Measurements from ENCODE around the gene DACT3. TPM values are rescaled to one million over a fixed set of nuclear protein-coding genes. Genes with fewer than 3 reads are reported as not detected.

The DACT3 gene
- total RNA-seq, 1 experiment from 2014 or later, result 0.75 TPM

GRCh38 chr19:46623915-46624502 lies 37.0 kb downstream of the DACT3 start:
- H3K27me3 Mint-ChIP-seq (ENCODE audit: insufficient read depth, unreplicated experiment), result no peaks in the 10 kb centered on the region
- ChIA-PET POLR2A (no interaction called here), CTCF (no interaction called here)
- DNase-seq, result no peak
- no peaks in the 10 kb centered on the region for H3K4me1 Mint-ChIP-seq (ENCODE audit: low read depth, unreplicated experiment)
- Histone ChIP-seq H3K9me3 (no peaks in the 10 kb centered on the region), H3K4me3 (ENCODE audit: low read depth, low read length) (no peak overlapping the region), H3K36me3 (ENCODE audit: control insufficient read depth, insufficient read depth, low read length) (no peaks in the 10 kb centered on the region), H3K4me1 (peaks cover 14% of the 10 kb centered on the region), H3K27me3 (replicated peaks; ENCODE audit: control insufficient read depth, insufficient read depth, low read length) (no peaks in the 10 kb centered on the region)
- no peaks in the 10 kb centered on the region for H3K9me3 Mint-ChIP-seq (ENCODE audit: unreplicated experiment)
- H3K27ac Mint-ChIP-seq (ENCODE audit: unreplicated experiment), result no peak overlapping the region
- no TSS peak for BruUV-seq (replicated peaks)
- TF ChIP-seq, protein P1, sequence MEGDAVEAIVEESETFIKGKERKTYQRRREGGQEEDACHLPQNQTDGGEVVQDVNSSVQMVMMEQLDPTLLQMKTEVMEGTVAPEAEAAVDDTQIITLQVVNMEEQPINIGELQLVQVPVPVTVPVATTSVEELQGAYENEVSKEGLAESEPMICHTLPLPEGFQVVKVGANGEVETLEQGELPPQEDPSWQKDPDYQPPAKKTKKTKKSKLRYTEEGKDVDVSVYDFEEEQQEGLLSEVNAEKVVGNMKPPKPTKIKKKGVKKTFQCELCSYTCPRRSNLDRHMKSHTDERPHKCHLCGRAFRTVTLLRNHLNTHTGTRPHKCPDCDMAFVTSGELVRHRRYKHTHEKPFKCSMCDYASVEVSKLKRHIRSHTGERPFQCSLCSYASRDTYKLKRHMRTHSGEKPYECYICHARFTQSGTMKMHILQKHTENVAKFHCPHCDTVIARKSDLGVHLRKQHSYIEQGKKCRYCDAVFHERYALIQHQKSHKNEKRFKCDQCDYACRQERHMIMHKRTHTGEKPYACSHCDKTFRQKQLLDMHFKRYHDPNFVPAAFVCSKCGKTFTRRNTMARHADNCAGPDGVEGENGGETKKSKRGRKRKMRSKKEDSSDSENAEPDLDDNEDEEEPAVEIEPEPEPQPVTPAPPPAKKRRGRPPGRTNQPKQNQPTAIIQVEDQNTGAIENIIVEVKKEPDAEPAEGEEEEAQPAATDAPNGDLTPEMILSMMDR (IDR thresholded peaks at IDR 0.05; ENCODE audit: insufficient read depth in 1 of 2, low read depth in 1 of 2, low read length in 1 of 2, severe bottlenecking in 1 of 2, unreplicated experiment in 1 of 2), result no peak
- intact Hi-C loops (cut with micrococcal nuclease; ENCODE audit: unreplicated experiment), result no loop called here
- H3K36me3 Mint-ChIP-seq (ENCODE audit: insufficient read depth, unreplicated experiment), result no peaks in the 10 kb centered on the region
- no peak overlapping the region for H3K4me3 Mint-ChIP-seq (ENCODE audit: unreplicated experiment)

DNA sequence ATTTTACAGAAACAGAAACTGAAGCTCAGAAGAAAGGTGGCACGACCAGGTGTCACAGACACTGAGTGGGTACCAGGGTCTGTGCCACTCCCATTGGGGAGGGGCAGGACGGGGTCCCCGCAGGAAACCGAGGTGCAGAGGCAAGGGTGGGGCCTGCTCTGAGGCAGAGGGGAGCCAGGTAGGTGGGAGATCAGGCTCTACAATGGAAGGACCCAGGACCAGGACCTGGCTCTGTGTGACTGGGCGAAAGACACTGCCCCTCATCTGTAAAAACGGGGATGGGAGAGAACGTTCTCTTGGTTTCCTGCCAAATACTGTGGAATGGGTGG lies 38.9 kb downstream of the DACT3 start:
- TF ChIP-seq, protein P1 (IDR thresholded peaks at IDR 0.05; ENCODE audit: insufficient read depth in 1 of 2, low read depth in 1 of 2, low read length in 1 of 2, severe bottlenecking in 1 of 2, unreplicated experiment in 1 of 2), result no peak
- Mint-ChIP-seq H3K9me3 (ENCODE audit: unreplicated experiment) (no peaks in the 10 kb centered on the region), H3K4me3 (ENCODE audit: unreplicated experiment) (no peak overlapping the region), H3K27me3 (ENCODE audit: insufficient read depth, unreplicated experiment) (no peaks in the 10 kb centered on the region), H3K27ac (ENCODE audit: unreplicated experiment) (no peak overlapping the region), H3K4me1 (ENCODE audit: low read depth, unreplicated experiment) (no peaks in the 10 kb centered on the region), H3K36me3 (ENCODE audit: insufficient read depth, unreplicated experiment) (no peaks in the 10 kb centered on the region)
- no peaks in the 10 kb centered on the region for H3K9me3 ChIP-seq
- BruUV-seq (replicated peaks), result no TSS peak
- H3K4me3 ChIP-seq (ENCODE audit: low read depth, low read length), result no peak overlapping the region
- DNase-seq, result no peak
- H3K36me3 ChIP-seq (ENCODE audit: control insufficient read depth, insufficient read depth, low read length), result no peaks in the 10 kb centered on the region
- intact Hi-C loops (cut with micrococcal nuclease; ENCODE audit: unreplicated experiment), result no loop called here
- ChIA-PET CTCF (interaction anchor here (0.7 to 1.2 kb wide), 2 partner anchors 8 to 39 kb away, joined by 3 read pairs; partner anchors contain the start of gene DACT3), POLR2A (no interaction called here)
- H3K4me1 ChIP-seq, result peaks cover 14% of the 10 kb centered on the region
- H3K27me3 ChIP-seq (replicated peaks; ENCODE audit: control insufficient read depth, insufficient read depth, low read length), result no peaks in the 10 kb centered on the region

DNA sequence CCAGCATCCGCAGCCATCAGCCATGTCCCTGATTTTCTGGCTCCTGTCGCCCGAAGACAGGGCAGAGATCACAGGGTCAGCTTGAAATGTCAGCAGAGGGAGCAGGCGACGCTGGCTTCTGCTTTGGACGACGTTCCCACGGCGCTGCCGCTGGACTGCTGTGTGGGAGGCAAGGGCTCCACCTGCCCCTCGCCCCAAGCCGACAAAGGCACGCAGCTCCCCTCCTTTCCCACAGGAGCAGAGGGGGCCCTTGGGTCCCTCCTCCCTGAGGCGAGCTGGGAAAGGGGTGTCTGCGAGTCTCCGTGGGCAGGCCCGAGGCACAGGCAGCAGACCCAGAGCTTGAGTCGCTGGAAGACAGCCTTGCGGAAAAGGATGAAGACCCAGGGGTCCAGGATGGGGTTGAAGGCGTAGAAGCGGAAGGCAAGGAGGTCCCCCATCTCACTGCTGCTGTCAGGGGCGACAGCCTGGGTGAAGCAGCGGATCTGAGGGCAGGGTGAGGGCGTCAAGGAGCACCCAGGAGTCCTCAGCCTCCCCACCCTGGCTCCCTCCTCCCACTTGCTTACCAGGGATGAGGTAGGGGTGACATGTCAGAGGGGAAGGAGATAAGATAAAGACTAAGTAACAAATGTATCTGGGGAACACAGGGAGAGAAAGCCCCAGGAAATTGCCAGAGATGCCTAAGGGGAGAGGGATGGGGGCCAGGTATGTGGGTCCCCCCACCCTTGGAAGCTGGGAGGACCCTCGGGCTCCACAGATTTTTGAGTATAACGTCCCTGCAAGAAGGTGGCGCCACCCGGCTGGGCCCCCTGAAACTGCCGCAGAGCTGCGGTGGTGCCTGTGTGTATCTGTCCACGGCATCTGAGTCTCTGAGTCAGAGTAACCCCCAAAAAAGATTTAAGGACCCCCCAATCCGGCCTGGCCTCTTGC lies 39.5 kb downstream of the DACT3 start:
- TF ChIP-seq, protein P1 (IDR thresholded peaks at IDR 0.05; ENCODE audit: insufficient read depth in 1 of 2, low read depth in 1 of 2, low read length in 1 of 2, severe bottlenecking in 1 of 2, unreplicated experiment in 1 of 2), result no peak
- ChIA-PET POLR2A (no interaction called here), CTCF (interaction anchor here (1.1 to 1.2 kb wide), 2 partner anchors 40 kb away, joined by 3 to 4 read pairs; partner anchors contain the start of gene DACT3)
- no peak for DNase-seq
- H3K27ac Mint-ChIP-seq (ENCODE audit: unreplicated experiment), result no peak overlapping the region
- no TSS peak for BruUV-seq (replicated peaks)
- Histone ChIP-seq H3K36me3 (ENCODE audit: control insufficient read depth, insufficient read depth, low read length) (no peaks in the 10 kb centered on the region), H3K27me3 (replicated peaks; ENCODE audit: control insufficient read depth, insufficient read depth, low read length) (no peaks in the 10 kb centered on the region), H3K4me1 (peaks cover 14% of the 10 kb centered on the region), H3K9me3 (no peaks in the 10 kb centered on the region), H3K4me3 (ENCODE audit: low read depth, low read length) (no peak overlapping the region)
- H3K36me3 Mint-ChIP-seq (ENCODE audit: insufficient read depth, unreplicated experiment), result no peaks in the 10 kb centered on the region
- intact Hi-C loops (cut with micrococcal nuclease; ENCODE audit: unreplicated experiment), result no loop called here
- no peaks in the 10 kb centered on the region for H3K4me1 Mint-ChIP-seq (ENCODE audit: low read depth, unreplicated experiment)
- H3K9me3 Mint-ChIP-seq (ENCODE audit: unreplicated experiment), result no peaks in the 10 kb centered on the region
- no peaks in the 10 kb centered on the region for H3K27me3 Mint-ChIP-seq (ENCODE audit: insufficient read depth, unreplicated experiment)
- H3K4me3 Mint-ChIP-seq (ENCODE audit: unreplicated experiment), result no peak overlapping the region

Data from Caco-2 (cell line).